Left kidney (tissue), 2 donors: ENCODE measurements around the gene DYNLT1. TPM values are rescaled to one million over a fixed set of nuclear protein-coding genes. Genes with fewer than 3 reads are reported as not detected.
"Not testable (repeated sequence)": the region's sequence is repeated elsewhere in the genome, so short reads cannot be mapped to it uniquely, and the experiment has no call there.

ENCODE experiments used
- DNase-seq: peaks from one replicate; pipeline ENCODE4 v3.0.0-alpha.2; 2013
- polyA plus RNA-seq: library from polyadenylated mRNA; unstranded; fragments of 120-200 nt; gene quantifications from one replicate; pipeline ENCODE4 v1.2.1, GENCODE V29; 2013; ENCODE audit not compliant: insufficient read length

The DYNLT1 gene
- polyA plus RNA-seq, 1 donor: 163 TPM

GRCh38 chr6:158625881-158626305 lies 18.6 kb downstream of the DYNLT1 start:
- no peak for DNase-seq

- DNase-seq: no peak
Observed at GRCh38 chr6:158624684-158625682, 19.6 kb downstream of the DYNLT1 start.

GRCh38 chr6:158622545-158623190 lies 21.9 kb downstream of the DYNLT1 start:
- DNase-seq: no peak

GRCh38 chr6:158621694-158622544 lies 22.6 kb downstream of the DYNLT1 start:
- DNase-seq: no peak

GRCh38 chr6:158620963-158621693 lies 23.4 kb downstream of the DYNLT1 start:
- no peak for DNase-seq

GRCh38 chr6:158619922-158620801 lies 24.4 kb downstream of the DYNLT1 start:
- no peak for DNase-seq

- DNase-seq: not testable (repeated sequence)
Observed at GRCh38 chr6:158618289-158618688, 26.3 kb downstream of the DYNLT1 start.

- not testable (repeated sequence) for DNase-seq
Observed at GRCh38 chr6:158614606-158615005, 29.9 kb downstream of the DYNLT1 start.

- no peak for DNase-seq
Observed at GRCh38 chr6:158611541-158612370, 32.8 kb downstream of the DYNLT1 start.

- DNase-seq: no peak
Observed at GRCh38 chr6:158611039-158611438, 33.5 kb downstream of the DYNLT1 start.

- DNase-seq: no peak
Observed at GRCh38 chr6:158610319-158610968, 34.1 kb downstream of the DYNLT1 start.

- DNase-seq: no peak
Observed at GRCh38 chr6:158609455-158610155, 34.9 kb downstream of the DYNLT1 start.

- no peak for DNase-seq
Observed at GRCh38 chr6:158608221-158608620, 36.3 kb downstream of the DYNLT1 start.

GRCh38 chr6:158607411-158608170 lies 37.0 kb downstream of the DYNLT1 start:
- no peak for DNase-seq

- DNase-seq: no peak
Observed at GRCh38 chr6:158606935-158607334, 37.6 kb downstream of the DYNLT1 start.

- not testable (repeated sequence) for DNase-seq
Observed at GRCh38 chr6:158606011-158606410, 38.5 kb downstream of the DYNLT1 start.

GRCh38 chr6:158605266-158605878 lies 39.2 kb downstream of the DYNLT1 start:
- no peak for DNase-seq
